Thymus (tissue), 11 donors: Measurements from ENCODE around the gene PPP2R3B. TPM values are rescaled to one million over a fixed set of nuclear protein-coding genes. Genes with fewer than 3 reads are reported as not detected.

Experiments
- DNase-seq, 9 donors: peaks; one replicate each; pipeline ENCODE4 v3.0.0-alpha.2; 2013; ENCODE audit warnings: low spot score in 9 of 9, low read depth in 6 of 9, missing footprints in 1 of 9
- H3K27ac ChIP-seq, 2 donors: one replicate each; pipeline ENCODE4 v1.5.1; 2013; ENCODE audit warnings: control low read depth in 1 of 2, low read depth in 1 of 2, low read length in 1 of 2, mild to moderate bottlenecking in 1 of 2, moderate library complexity in 1 of 2
- H3K27me3 ChIP-seq, 2 donors: one replicate each; pipeline ENCODE4 v1.5.1; 2013; ENCODE audit warnings: low read length in 1 of 2; ENCODE audit not compliant: control insufficient read depth in 2 of 2, insufficient read depth in 1 of 2
- H3K36me3 ChIP-seq, 2 donors: one replicate each; pipeline ENCODE4 v1.5.1; 2013; ENCODE audit warnings: low read length in 1 of 2, mild to moderate bottlenecking in 1 of 2, moderate library complexity in 1 of 2; ENCODE audit not compliant: control insufficient read depth in 2 of 2, insufficient read depth in 2 of 2
- H3K4me1 ChIP-seq, 2 donors: one replicate each; pipeline ENCODE4 v1.5.1; 2013; ENCODE audit warnings: low read length in 2 of 2; ENCODE audit not compliant: control insufficient read depth in 2 of 2, insufficient read depth in 2 of 2
- H3K4me3 ChIP-seq, 2 donors: one replicate each; pipeline ENCODE4 v1.5.1; 2013; ENCODE audit warnings: low read length in 2 of 2, control low read depth in 1 of 2, mild to moderate bottlenecking in 1 of 2
- H3K9me3 ChIP-seq, 2 donors: one replicate each; pipeline ENCODE4 v1.5.1; 2013; ENCODE audit warnings: low read length in 1 of 2, mild to moderate bottlenecking in 1 of 2; ENCODE audit not compliant: control insufficient read depth in 2 of 2, insufficient read depth in 1 of 2
- WGBS: extraction: QIAGEN DNeasy Blood & Tissue Kit; methylation state at CpG from one replicate; pipeline ENCODE4 v1.1.7; 2013; 5-methylcytosine and 5-hydroxymethylcytosine counted together
- polyA plus RNA-seq: library from polyadenylated mRNA; stranded (reverse); fragments of 200-250 nt; gene quantifications from one replicate; pipeline ENCODE4 v1.2.3, GENCODE V29; 2013
- total RNA-seq: library from RNA; stranded (reverse); fragments of 120-200 nt; gene quantifications from one replicate; pipeline ENCODE4 v1.2.4, GENCODE V29; 2013
- donor health status: healthy.

Gene PPP2R3B
- total and polyA plus RNA-seq, 2 donors, result 54.1 to 88.5 TPM

GRCh38 chrX:291411-291901, 95.3 kb downstream of the PPP2R3B start:
- 98% methylated on average over 29 of the region's 29 CpGs for WGBS
- peaks cover 0 to 3% of the 10 kb centered on the region in 2 donors for H3K4me1 ChIP-seq
- H3K27me3 ChIP-seq, result no peaks in the 10 kb centered on the region
- no peak overlapping the region for H3K4me3 ChIP-seq
- H3K36me3 ChIP-seq, result peaks cover 43 to 60% of the 10 kb centered on the region in 2 donors
- H3K27ac ChIP-seq, result no peak overlapping the region
- no peak for DNase-seq
- peaks cover 3 to 14% of the 10 kb centered on the region in 2 donors for H3K9me3 ChIP-seq

GRCh38 chrX:290476-291166, 96.1 kb downstream of the PPP2R3B start:
- H3K27ac ChIP-seq, result no peak overlapping the region
- H3K9me3 ChIP-seq, result peaks cover 3 to 14% of the 10 kb centered on the region in 2 donors
- no peak for DNase-seq
- H3K4me1 ChIP-seq, result peaks cover 0 to 3% of the 10 kb centered on the region in 2 donors
- H3K27me3 ChIP-seq, result no peaks in the 10 kb centered on the region
- 95% methylated on average over 42 of the region's 42 CpGs for WGBS
- H3K4me3 ChIP-seq, result no peak overlapping the region
- peaks cover 46 to 56% of the 10 kb centered on the region in 2 donors for H3K36me3 ChIP-seq

- no peak overlapping the region for H3K27ac ChIP-seq
- no peaks in the 10 kb centered on the region for H3K27me3 ChIP-seq
- peaks cover 50 to 56% of the 10 kb centered on the region in 2 donors for H3K36me3 ChIP-seq
- no peak for DNase-seq
- H3K9me3 ChIP-seq, result peaks cover 3 to 14% of the 10 kb centered on the region in 2 donors
- WGBS, result 98% methylated on average over 25 of the region's 25 CpGs
- peaks cover 0 to 6% of the 10 kb centered on the region in 2 donors for H3K4me1 ChIP-seq
- no peak overlapping the region for H3K4me3 ChIP-seq
Observed at GRCh38 chrX:288561-288991, 98.1 kb downstream of the PPP2R3B start.

GRCh38 chrX:287670-288069, 99.0 kb downstream of the PPP2R3B start:
- Histone ChIP-seq H3K27ac (no peak overlapping the region), H3K27me3 (no peaks in the 10 kb centered on the region), H3K36me3 (peaks cover 41 to 47% of the 10 kb centered on the region in 2 donors), H3K4me3 (no peak overlapping the region), H3K9me3 (peaks cover 0 to 6% of the 10 kb centered on the region in 2 donors), H3K4me1 (peaks cover 0 to 8% of the 10 kb centered on the region in 2 donors)
- no peak for DNase-seq
- WGBS, result 95% methylated on average over 7 of the region's 7 CpGs

- no peaks in the 10 kb centered on the region for H3K27me3 ChIP-seq
- peaks cover 20 to 37% of the 10 kb centered on the region in 2 donors for H3K36me3 ChIP-seq
- H3K9me3 ChIP-seq, result no peaks in the 10 kb centered on the region
- no peak overlapping the region for H3K27ac ChIP-seq
- WGBS, result 99% methylated on average over 13 of the region's 13 CpGs
- H3K4me3 ChIP-seq, result no peak overlapping the region
- DNase-seq, result no peak
- H3K4me1 ChIP-seq, result peaks cover 0 to 11% of the 10 kb centered on the region in 2 donors
Observed at GRCh38 chrX:285076-285677, 101.5 kb downstream of the PPP2R3B start.

Other genes with a start within 250 kb of the PPP2R3B start
- 15.4 TPM for gene PLCXD1, start 105.5 kb downstream of the PPP2R3B start, total RNA-seq
- gene PLCXD1, start 105.5 kb downstream of the PPP2R3B start, polyA plus RNA-seq, result 11.7 TPM
- 26.0 TPM for gene GTPBP6, start 68.1 kb downstream of the PPP2R3B start, total RNA-seq
- 64.9 TPM for gene GTPBP6, start 68.1 kb downstream of the PPP2R3B start, polyA plus RNA-seq
- not detected for gene SHOX, start 243.9 kb upstream of the PPP2R3B start, total RNA-seq
- gene SHOX, start 243.9 kb upstream of the PPP2R3B start, polyA plus RNA-seq, result 0.02 TPM